ENCODE data around the gene DNMT3A.

The DNMT3A gene

GRCh38 chr2:25310965-25311864, 30.5 kb downstream of the DNMT3A start:
- TF ChIP-seq REST (IDR thresholded peaks at IDR 0.05; ENCODE audit: insufficient read depth in 1 of 2, low read depth in 2 of 2, low read length in 2 of 2): no peak

- TF ChIP-seq POLR2AphosphoS5 (IDR thresholded peaks at IDR 0.05; ENCODE audit: low read depth, low read length) (no peak), SIN3A (IDR thresholded peaks at IDR 0.05; ENCODE audit: borderline replicate concordance, insufficient read depth, low read length) (no peak), TAF1 (IDR thresholded peaks at IDR 0.05; ENCODE audit: borderline replicate concordance, insufficient read depth, low read length) (no peak), REST (IDR thresholded peaks at IDR 0.05; ENCODE audit: insufficient read depth in 1 of 2, low read depth in 2 of 2, low read length in 2 of 2) (no peak), FOXP2 (optimal IDR thresholded peaks at IDR 0.05; ENCODE audit: borderline replicate concordance, extremely low read depth, extremely low read length, insufficient read depth) (no peak)
These were observed 31.1 kb downstream of the DNMT3A start for GRCh38 chr2:25310709-25310964.

GRCh38 chr2:25309402-25309801, 32.3 kb downstream of the DNMT3A start:
- TF ChIP-seq POLR2AphosphoS5 (IDR thresholded peaks at IDR 0.05; ENCODE audit: low read depth, low read length) (no peak), TAF1 (IDR thresholded peaks at IDR 0.05; ENCODE audit: borderline replicate concordance, insufficient read depth, low read length) (no peak), FOXP2 (optimal IDR thresholded peaks at IDR 0.05; ENCODE audit: borderline replicate concordance, extremely low read depth, extremely low read length, insufficient read depth) (no peak), REST (IDR thresholded peaks at IDR 0.05; ENCODE audit: insufficient read depth in 1 of 2, low read depth in 2 of 2, low read length in 2 of 2) (no peak), SIN3A (IDR thresholded peaks at IDR 0.05; ENCODE audit: borderline replicate concordance, insufficient read depth, low read length) (no peak)

- TF ChIP-seq TAF1 (IDR thresholded peaks at IDR 0.05; ENCODE audit: borderline replicate concordance, insufficient read depth, low read length): no peak
- no peak for TF ChIP-seq POLR2AphosphoS5 (IDR thresholded peaks at IDR 0.05; ENCODE audit: low read depth, low read length)
- no peak for TF ChIP-seq SIN3A (IDR thresholded peaks at IDR 0.05; ENCODE audit: borderline replicate concordance, insufficient read depth, low read length)
- no peak for TF ChIP-seq REST (IDR thresholded peaks at IDR 0.05; ENCODE audit: insufficient read depth in 1 of 2, low read depth in 2 of 2, low read length in 2 of 2)
- no peak for TF ChIP-seq FOXP2 (optimal IDR thresholded peaks at IDR 0.05; ENCODE audit: borderline replicate concordance, extremely low read depth, extremely low read length, insufficient read depth)
These were observed 33.1 kb downstream of the DNMT3A start for GRCh38 chr2:25308599-25308998.
